PC-9 (cell line): Measurements from ENCODE around the gene DPH7. TPM values are rescaled to one million over a fixed set of nuclear protein-coding genes. Genes with fewer than 3 reads are reported as not detected.

Experiments
- BruUV-seq: library from RNA; stranded (reverse); fragments of 400-500 nt; replicated peaks from 2 replicates; lab custom pipeline; 2021; lab: Mats Ljungman, UMichigan
- CTCF ChIA-PET: fragments of 300-600 bp; sonication (Branson Sonifier 250); formaldehyde crosslinking; loops from one replicate; lab custom pipeline; 2022; ENCODE audit warnings: antibody characterized with exemption; lab: Charles Lee
- POLR2A ChIA-PET: fragments of 300-600 bp; sonication (Branson Sonifier 250); formaldehyde crosslinking; loops from one replicate; lab custom pipeline; 2022; ENCODE audit warnings: antibody characterized with exemption; ENCODE audit not compliant: unreplicated experiment; lab: Charles Lee
- DNase-seq, 2 experiments: peaks; one replicate each; pipeline versions ENCODE4 v3.0.0 to v3.0.0-alpha.2; 2015 to 2022; ENCODE audit warnings: mixed read lengths in 1 of 2
- H2AFZ ChIP-seq: fragments of 200-600 bp; sonication (generic); 2 replicates; pipeline ENCODE4 v1.8.1; 2017; ENCODE audit warnings: antibody characterized with exemption
- H3F3A ChIP-seq: fragments of 200-600 bp; sonication (generic); 2 replicates; pipeline ENCODE4 v1.8.1; 2017; ENCODE audit warnings: antibody characterized with exemption, mild to moderate bottlenecking, low read depth; ENCODE audit not compliant: insufficient read depth
- H3K27ac ChIP-seq: fragments of 200-600 bp; sonication (generic); 2 replicates; pipeline ENCODE4 v1.6.1; 2016; ENCODE audit warnings: mixed run types
- H3K27me3 ChIP-seq: fragments of 200-600 bp; sonication (generic); 2 replicates; pipeline ENCODE4 v1.6.1; 2016; ENCODE audit warnings: low read depth, mixed run types; ENCODE audit not compliant: insufficient read depth
- H3K36me3 ChIP-seq: fragments of 200-600 bp; sonication (generic); 2 replicates; pipeline ENCODE4 v1.6.1; 2016; ENCODE audit warnings: low read depth, mixed run types
- H3K4me1 ChIP-seq: fragments of 200-600 bp; sonication (generic); replicated peaks from 2 replicates; pipeline ENCODE4 v1.6.1; 2016; ENCODE audit warnings: mixed run types; ENCODE audit not compliant: insufficient read depth
- H3K4me2 ChIP-seq: fragments of 200-600 bp; sonication (generic); 2 replicates; pipeline ENCODE4 v1.6.1; 2017; ENCODE audit warnings: mixed run types
- H3K4me3 ChIP-seq: fragments of 200-600 bp; sonication (generic); 2 replicates; pipeline ENCODE4 v1.6.1; 2016; ENCODE audit warnings: mixed run types
- H3K79me2 ChIP-seq: fragments of 200-600 bp; sonication (generic); 2 replicates; pipeline ENCODE4 v1.6.1; 2017; ENCODE audit warnings: low read depth, mixed run types
- H3K9me2 ChIP-seq: fragments of 200-600 bp; sonication (generic); 2 replicates; pipeline ENCODE4 v1.8.1; 2017; ENCODE audit warnings: mild to moderate bottlenecking; ENCODE audit not compliant: insufficient read depth
- H3K9me3 ChIP-seq: fragments of 200-600 bp; sonication (generic); 2 replicates; pipeline ENCODE4 v1.8.1; 2016; ENCODE audit warnings: low read depth; ENCODE audit not compliant: insufficient read depth
- H4K20me1 ChIP-seq: fragments of 200-600 bp; sonication (generic); 2 replicates; pipeline ENCODE4 v1.8.1; 2017; ENCODE audit not compliant: insufficient read depth
- EZH2 ChIP-seq: fragments of 200-600 bp; sonication (generic); IDR thresholded peaks from 2 replicates; pipeline ENCODE4 v1.8.0; 2017; ENCODE audit warnings: antibody characterized with exemption, low read depth
- intact Hi-C: fragments of 100-400 bp; cut with micrococcal nuclease; formaldehyde crosslinking; loops from one replicate; pipeline ENCODE4 v1.10.0; 2022; ENCODE audit not compliant: unreplicated experiment
- total RNA-seq: library from RNA; stranded (reverse); gene quantifications from 2 replicates; pipeline ENCODE4 v1.2.3, GENCODE V29; 2021
- TF ChIP-seq, protein P1 (sequence below): fragments of 200-600 bp; sonication (generic); conservative IDR thresholded peaks from 2 replicates; pipeline ENCODE4 v1.6.1; 2017; ENCODE audit warnings: mixed run types, antibody characterized with exemption, mild to moderate bottlenecking, moderate library complexity

DPH7 gene
- total RNA-seq, 1 experiment from 2014 or later: 48.5 TPM

- no peaks in the 10 kb centered on the region for H3K9me2 ChIP-seq
- no peak overlapping the region for H3K4me2 ChIP-seq
- H3K4me1 ChIP-seq: peaks cover 4% of the 10 kb centered on the region
- no peaks in the 10 kb centered on the region for H4K20me1 ChIP-seq
- H3F3A ChIP-seq: peaks cover 4% of the 10 kb centered on the region; the same call in 1 of the 2 replicates
- H3K36me3 ChIP-seq: no peaks in the 10 kb centered on the region
- H3K27ac ChIP-seq: no peak overlapping the region
- intact Hi-C loops: no loop called here
- H3K27me3 ChIP-seq: no peaks in the 10 kb centered on the region
- no peaks in the 10 kb centered on the region for H3K9me3 ChIP-seq
- DNase-seq: no peak
- no TSS peak for BruUV-seq
- no peak for TF ChIP-seq EZH2
- TF ChIP-seq, protein P1, sequence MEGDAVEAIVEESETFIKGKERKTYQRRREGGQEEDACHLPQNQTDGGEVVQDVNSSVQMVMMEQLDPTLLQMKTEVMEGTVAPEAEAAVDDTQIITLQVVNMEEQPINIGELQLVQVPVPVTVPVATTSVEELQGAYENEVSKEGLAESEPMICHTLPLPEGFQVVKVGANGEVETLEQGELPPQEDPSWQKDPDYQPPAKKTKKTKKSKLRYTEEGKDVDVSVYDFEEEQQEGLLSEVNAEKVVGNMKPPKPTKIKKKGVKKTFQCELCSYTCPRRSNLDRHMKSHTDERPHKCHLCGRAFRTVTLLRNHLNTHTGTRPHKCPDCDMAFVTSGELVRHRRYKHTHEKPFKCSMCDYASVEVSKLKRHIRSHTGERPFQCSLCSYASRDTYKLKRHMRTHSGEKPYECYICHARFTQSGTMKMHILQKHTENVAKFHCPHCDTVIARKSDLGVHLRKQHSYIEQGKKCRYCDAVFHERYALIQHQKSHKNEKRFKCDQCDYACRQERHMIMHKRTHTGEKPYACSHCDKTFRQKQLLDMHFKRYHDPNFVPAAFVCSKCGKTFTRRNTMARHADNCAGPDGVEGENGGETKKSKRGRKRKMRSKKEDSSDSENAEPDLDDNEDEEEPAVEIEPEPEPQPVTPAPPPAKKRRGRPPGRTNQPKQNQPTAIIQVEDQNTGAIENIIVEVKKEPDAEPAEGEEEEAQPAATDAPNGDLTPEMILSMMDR: no peak
- POLR2A ChIA-PET: no interaction called here
- H3K4me3 ChIP-seq: no peak overlapping the region
- no peak overlapping the region for H2AFZ ChIP-seq
- CTCF ChIA-PET: no interaction called here
- no peaks in the 10 kb centered on the region for H3K79me2 ChIP-seq
Measured at GRCh38 chr9:137530331-137530730, 48.4 kb downstream of the DPH7 start.

GRCh38 chr9:137524981-137525317 is 53.8 kb downstream of the DPH7 start:
- DNase-seq: no peak
- Histone ChIP-seq H3F3A (no peaks in the 10 kb centered on the region), H3K9me2 (no peaks in the 10 kb centered on the region), H3K4me2 (no peak overlapping the region), H3K27me3 (no peaks in the 10 kb centered on the region), H3K79me2 (no peaks in the 10 kb centered on the region), H3K36me3 (no peaks in the 10 kb centered on the region), H3K9me3 (no peaks in the 10 kb centered on the region), H4K20me1 (no peaks in the 10 kb centered on the region), H3K4me3 (no peak overlapping the region), H3K27ac (no peak overlapping the region), H2AFZ (no peak overlapping the region), H3K4me1 (no peaks in the 10 kb centered on the region)
- ChIA-PET CTCF (interaction anchor here (0.6 kb wide), 1 partner anchor 656 kb away, joined by 7 read pairs; no protein-coding TSS in a partner anchor), POLR2A (no interaction called here)
- intact Hi-C loops: loop anchor here (5.0 kb wide), 2 partner anchors 103 to 223 kb away; partner anchors contain the start of genes EXD3, NOXA1 and NRARP
- BruUV-seq: no TSS peak
- TF ChIP-seq, protein P1: no peak
- no peak for TF ChIP-seq EZH2

GRCh38 chr9:137524161-137524980 is 54.4 kb downstream of the DPH7 start:
- ChIA-PET CTCF (interaction anchor here (0.7 kb wide), 1 partner anchor 18 kb away, joined by 3 read pairs; no protein-coding TSS in a partner anchor), POLR2A (no interaction called here)
- Histone ChIP-seq H2AFZ (no peak overlapping the region), H3K9me2 (no peaks in the 10 kb centered on the region), H3K79me2 (no peaks in the 10 kb centered on the region), H3F3A (no peaks in the 10 kb centered on the region), H3K36me3 (no peaks in the 10 kb centered on the region), H4K20me1 (no peaks in the 10 kb centered on the region), H3K4me3 (no peak overlapping the region), H3K27me3 (no peaks in the 10 kb centered on the region), H3K4me2 (no peak overlapping the region), H3K4me1 (no peaks in the 10 kb centered on the region), H3K9me3 (no peaks in the 10 kb centered on the region), H3K27ac (no peak overlapping the region)
- no peak for DNase-seq
- BruUV-seq: no TSS peak
- intact Hi-C loops: no loop called here
- no peak for TF ChIP-seq EZH2
- TF ChIP-seq, protein P1: no peak
